GM21737 (cell line): ENCODE results near the gene MYO9A.
"Not testable (repeated sequence)": the region's sequence is repeated elsewhere in the genome, so short reads cannot be mapped to it uniquely, and the experiment has no call there.

Source experiments
- ATAC-seq: cut with Tn5 transposase; IDR thresholded peaks from one replicate; pipeline ENCODE4 v1.9.1; 2021; ENCODE audit warnings: mild to moderate bottlenecking, moderate library complexity; ENCODE audit not compliant: unreplicated experiment

MYO9A gene

GRCh38 chr15:71885390-71885789 lies 232.6 kb downstream of the MYO9A start:
- ATAC-seq = no peak

DNA sequence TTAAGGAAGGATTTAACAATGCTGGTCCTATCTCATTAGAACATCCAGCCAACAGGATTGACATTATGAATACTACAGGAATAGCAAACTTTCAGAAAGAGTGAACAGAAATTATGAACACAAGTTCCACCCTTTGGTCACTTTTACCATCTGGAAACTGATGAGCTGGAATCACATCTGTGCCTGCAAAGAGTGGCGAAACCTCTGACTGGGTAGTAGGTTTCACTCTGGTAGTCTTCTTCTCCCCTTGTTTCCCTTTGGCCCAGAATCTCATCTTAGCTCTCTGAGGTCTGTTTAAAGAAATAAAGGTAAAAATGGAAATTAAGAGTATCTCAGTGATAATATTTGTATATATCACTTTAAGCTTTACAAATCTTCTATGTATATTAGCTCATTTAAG lies 234.5 kb downstream of the MYO9A start:
- no peak for ATAC-seq

GRCh38 chr15:71880276-71880675 lies 237.7 kb downstream of the MYO9A start:
- no peak for ATAC-seq

DNA sequence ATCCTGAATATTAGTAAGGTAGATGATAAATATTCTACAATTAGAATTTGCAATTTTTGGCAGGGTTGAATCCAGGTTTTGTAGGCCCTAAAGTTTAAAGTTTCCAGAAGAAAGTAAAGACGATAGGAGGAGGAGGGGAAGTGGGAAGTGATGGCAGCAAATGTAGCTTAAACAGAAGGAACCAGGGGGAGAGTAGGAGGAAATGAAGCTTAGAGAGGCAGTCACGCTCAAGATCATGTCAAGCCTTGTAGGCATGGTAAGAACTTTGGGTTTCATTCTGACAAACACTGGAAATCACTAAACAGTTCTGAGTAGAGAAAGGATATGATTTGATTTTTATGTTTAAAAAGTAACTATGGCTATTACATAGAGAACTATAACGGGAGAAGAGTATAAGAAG lies 243.7 kb downstream of the MYO9A start:
- no peak for ATAC-seq

- ATAC-seq = not testable (repeated sequence)
Measured at GRCh38 chr15:71858232-71858631, 259.7 kb downstream of the MYO9A start.

DNA sequence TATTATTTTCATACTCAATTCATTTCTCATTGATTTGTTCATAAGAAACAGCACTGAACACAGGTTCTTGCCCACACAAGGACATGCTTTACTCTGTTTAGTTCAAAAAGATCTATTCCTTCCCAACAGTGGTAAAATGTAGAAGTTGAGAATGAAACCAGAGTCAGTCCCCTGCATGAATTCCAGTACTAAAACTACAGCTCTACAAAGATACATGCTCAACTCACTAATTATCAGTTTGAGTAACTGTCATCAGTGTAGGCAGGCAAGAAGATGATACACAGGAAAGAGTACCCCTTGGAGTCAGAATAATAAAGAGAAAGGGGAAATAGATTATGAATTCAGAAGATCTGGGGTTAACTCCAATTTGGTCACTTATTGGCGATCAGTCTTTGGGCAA lies 264.4 kb downstream of the MYO9A start:
- ATAC-seq = no peak

DNA sequence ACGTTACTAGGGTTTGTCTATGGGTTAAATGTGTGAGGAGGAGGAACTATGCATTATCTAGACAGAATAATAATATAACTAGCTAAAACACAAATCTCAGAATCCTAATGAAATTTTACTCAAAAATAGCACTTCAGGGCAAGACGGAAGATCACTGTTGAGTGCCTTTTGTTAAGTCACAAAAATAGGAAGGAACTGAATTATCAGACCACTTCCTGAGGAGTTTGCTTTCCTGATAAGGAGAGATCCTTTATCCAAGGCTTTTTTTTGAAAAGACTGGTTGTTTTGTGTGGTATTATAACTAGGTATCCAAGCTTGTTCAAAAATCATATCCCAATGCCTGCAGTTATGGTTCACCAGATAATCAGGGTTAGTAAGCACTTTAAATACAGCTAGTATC lies 273.0 kb downstream of the MYO9A start:
- ATAC-seq = no peak

DNA sequence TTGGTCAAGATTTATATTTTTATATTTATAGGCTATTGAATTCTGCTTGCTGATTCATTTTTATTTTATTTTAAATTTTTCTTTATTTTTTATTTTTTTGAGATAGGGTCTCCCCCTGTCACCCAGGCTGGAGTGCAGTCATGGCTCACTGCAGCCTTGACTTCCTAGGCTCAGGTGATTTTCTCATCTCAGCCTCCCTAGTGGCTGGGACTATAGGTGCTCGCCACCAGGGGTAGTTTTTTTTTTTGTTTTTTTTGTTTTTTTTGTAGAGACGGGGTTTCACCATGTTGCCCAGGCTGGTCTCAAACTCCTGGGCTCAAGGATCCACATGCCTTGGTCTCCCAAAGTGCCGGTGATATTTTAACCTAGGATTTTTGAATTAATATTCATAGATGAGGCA lies 276.4 kb downstream of the MYO9A start:
- ATAC-seq = no peak

GRCh38 chr15:71830981-71831380 lies 287.0 kb downstream of the MYO9A start:
- no peak for ATAC-seq

DNA sequence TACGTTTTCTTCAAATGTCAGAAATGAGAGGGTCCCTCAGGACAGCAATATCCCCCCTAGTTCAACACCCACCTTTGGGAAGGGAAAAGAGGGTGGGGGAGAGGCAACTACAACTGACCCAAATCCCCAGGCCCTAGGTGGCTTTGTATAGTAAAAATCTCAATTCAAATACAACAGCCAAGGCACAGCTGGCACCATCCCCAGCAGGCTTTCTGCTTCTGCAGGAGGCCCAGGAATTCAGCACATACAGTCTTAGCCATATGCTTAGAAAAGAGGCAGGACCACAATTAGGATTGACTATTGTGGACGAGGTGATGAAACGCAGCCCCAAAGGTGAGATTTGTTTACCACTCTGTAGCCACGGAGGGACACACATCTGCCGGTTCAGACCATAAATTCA lies 291.8 kb downstream of the MYO9A start:
- ATAC-seq = no peak

DNA sequence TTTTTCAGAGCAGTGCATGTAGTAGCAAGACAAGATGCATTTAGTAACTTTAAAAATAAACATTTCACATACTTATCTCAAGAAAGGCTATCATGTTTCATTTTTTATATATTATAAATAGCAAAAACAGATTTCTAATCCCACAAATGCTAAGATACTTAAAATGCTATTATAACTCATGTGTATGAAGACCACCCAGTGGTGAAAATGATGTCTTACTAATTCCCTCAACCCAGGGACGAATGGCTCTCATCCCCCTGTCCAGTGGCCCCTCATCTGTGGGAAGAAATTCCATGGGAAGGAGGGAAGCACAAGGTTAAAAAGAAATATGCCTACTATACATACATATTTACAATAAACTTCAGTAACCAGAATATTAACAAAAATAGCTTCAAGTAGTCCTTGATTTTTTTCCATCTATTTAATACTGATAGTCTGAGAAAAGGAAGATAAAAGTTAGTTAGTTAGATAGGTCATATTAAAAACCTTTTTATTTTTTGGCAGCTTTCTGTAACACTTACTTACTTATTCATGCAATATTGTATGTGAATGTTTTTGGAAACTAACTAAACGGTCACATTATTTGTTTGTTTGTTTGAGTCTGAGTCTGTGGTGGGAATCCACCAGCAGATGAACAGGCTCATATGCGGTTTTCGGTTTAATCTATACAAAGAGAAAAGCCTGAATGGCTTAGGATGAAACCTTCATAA lies 292.8 kb downstream of the MYO9A start:
- no peak for ATAC-seq

DNA sequence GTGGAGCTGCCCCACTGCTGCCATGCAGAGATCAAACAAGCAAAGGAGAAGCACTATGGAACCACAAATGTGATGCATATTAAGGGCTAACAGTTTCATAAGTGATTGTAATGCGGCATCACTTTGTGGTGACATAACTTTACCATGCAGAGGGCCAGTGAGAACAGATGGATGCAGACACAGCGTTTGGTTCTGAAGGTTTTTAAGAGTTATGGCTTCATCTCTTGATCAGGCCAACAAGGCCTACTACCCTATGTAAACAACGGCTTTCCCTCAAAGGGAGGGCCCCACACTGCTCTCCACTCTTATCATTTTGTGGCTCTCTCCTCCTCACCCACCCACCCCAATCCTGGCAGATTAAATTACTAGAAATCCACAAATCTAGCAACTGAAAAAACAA lies 294.1 kb downstream of the MYO9A start:
- no peak for ATAC-seq

GRCh38 chr15:71822890-71823630 lies 294.9 kb downstream of the MYO9A start:
- no peak for ATAC-seq

DNA sequence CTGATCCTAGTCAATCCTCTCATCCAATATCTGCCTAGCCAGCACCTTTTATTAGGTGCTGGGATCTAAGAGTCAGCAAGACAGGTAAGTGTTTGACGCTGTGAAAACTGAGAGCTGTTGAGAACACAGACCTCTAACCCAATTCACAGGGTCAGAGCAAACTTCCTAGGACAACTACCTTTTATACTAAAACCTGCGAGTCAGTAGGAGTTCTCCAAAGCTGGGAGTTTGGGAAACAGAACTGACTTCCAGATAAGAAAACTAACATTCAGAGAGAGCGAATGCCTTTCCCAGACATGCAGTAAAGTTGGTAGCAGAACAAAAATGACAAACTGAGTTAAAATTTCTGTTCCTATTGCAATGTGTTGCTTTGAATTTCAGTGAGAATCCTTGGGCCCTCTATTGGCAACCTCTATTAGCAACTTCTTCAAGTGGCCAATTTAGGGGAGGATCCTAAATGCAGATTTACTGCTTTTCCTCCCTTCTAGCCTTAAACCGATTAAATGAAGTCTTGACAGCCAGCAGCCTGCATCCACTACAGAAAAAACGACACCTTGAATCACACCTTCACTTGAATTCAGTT lies 296.3 kb downstream of the MYO9A start:
- ATAC-seq = no peak

- ATAC-seq = no peak
Measured at GRCh38 chr15:71820127-71820526, 297.8 kb downstream of the MYO9A start.

- ATAC-seq = no peak
Measured at GRCh38 chr15:71817351-71817750, 300.6 kb downstream of the MYO9A start.

DNA sequence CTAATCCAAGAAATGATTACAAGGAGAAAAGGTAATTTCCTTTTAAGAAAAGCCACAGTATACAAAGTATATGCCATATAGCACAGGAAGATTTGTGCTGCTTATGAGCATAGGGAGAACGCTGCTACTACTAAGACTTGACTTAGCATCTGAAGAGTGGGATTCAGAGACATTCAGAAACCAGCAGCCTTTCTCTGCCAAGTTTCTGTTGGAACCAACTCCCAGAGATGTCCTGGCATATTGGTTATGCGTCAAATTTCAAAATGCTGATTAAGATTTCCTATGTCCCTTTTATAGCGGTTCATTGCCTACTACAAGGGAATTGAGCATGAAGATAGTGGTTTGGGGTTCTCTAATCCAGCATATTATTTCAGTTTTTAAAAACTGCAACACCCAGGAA lies 302.6 kb downstream of the MYO9A start:
- no peak for ATAC-seq

- ATAC-seq = no peak
Measured at GRCh38 chr15:71813723-71814470, 304.1 kb downstream of the MYO9A start.

DNA sequence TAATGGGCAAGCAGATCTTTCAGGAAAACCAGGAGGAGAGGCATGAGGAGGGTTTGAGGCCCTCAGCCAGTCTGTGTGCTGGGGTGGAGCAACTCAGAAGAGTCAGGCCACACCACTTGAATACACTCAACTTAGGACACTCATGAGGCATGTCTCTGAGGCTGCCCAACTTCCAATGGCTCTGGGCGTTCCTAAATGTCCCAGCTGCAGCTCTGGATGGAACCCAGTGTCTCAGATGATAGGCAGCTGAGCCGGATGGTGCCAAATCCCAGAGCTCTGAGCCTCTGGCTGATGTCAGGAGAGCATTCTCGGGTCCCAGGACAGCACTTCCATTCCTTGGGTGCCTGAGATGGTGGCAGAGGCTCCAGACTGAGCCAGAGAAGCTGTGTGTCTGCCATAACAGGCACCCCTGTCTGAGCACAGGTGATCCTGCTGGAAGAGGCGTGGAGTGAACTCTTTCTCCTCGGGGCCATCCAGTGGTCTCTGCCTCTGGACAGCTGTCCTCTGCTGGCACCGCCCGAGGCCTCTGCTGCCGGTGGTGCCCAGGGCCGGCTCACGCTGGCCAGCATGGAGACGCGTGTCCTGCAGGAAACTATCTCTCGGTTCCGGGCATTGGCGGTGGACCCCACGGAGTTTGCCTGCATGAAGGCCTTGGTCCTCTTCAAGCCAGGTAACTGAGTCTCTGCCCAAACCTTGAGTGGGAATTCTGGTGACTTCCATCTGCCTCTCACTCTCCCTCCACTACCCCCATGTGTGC lies 304.8 kb downstream of the MYO9A start:
- no peak for ATAC-seq

GRCh38 chr15:71811752-71812735 lies 305.9 kb downstream of the MYO9A start:
- no peak for ATAC-seq
